Hypothalamus (tissue), 51 donors: ENCODE results near the gene RNFT2.
"Not testable (repeated sequence)": the region's sequence is repeated elsewhere in the genome, so short reads cannot be mapped to it uniquely, and the experiment has no call there.

Experiments used
- DNase-seq, 51 donors: peaks; one replicate each; lab custom pipeline; 2025; lab: John Stamatoyannopoulos, UW

RNFT2 gene

GRCh38 chr12:116783525-116784237 is 45.6 kb downstream of the RNFT2 start:
- no peak for DNase-seq

- no peak for DNase-seq
Measured at GRCh38 chr12:116784238-116784612, 46.1 kb downstream of the RNFT2 start.

GRCh38 chr12:116789562-116789961 is 51.4 kb downstream of the RNFT2 start:
- not testable (repeated sequence) for DNase-seq

GRCh38 chr12:116790066-116790465 is 52.0 kb downstream of the RNFT2 start:
- no peak for DNase-seq

GRCh38 chr12:116792403-116792802 is 54.3 kb downstream of the RNFT2 start:
- no peak for DNase-seq

GRCh38 chr12:116794725-116795124 is 56.6 kb downstream of the RNFT2 start:
- no peak for DNase-seq

- no peak for DNase-seq
Measured at GRCh38 chr12:116797885-116798284, 59.8 kb downstream of the RNFT2 start.

GRCh38 chr12:116798719-116799118 is 60.6 kb downstream of the RNFT2 start:
- no peak for DNase-seq

- no peak for DNase-seq
Measured at GRCh38 chr12:116799955-116800354, 61.8 kb downstream of the RNFT2 start.

GRCh38 chr12:116800918-116801317 is 62.8 kb downstream of the RNFT2 start:
- DNase-seq: no peak

- DNase-seq: no peak
Measured at GRCh38 chr12:116802018-116802417, 63.9 kb downstream of the RNFT2 start.

GRCh38 chr12:116803013-116803736 is 65.1 kb downstream of the RNFT2 start:
- DNase-seq: no peak

GRCh38 chr12:116804051-116804450 is 65.9 kb downstream of the RNFT2 start:
- DNase-seq: no peak

GRCh38 chr12:116806845-116807440 is 68.8 kb downstream of the RNFT2 start:
- no peak for DNase-seq

GRCh38 chr12:116807546-116807945 is 69.4 kb downstream of the RNFT2 start:
- DNase-seq: no peak

- no peak for DNase-seq
Measured at GRCh38 chr12:116808113-116809105, 70.3 kb downstream of the RNFT2 start.

- no peak for DNase-seq
Measured at GRCh38 chr12:116812238-116812637, 74.1 kb downstream of the RNFT2 start.

- no peak for DNase-seq
Measured at GRCh38 chr12:116813271-116814041, 75.3 kb downstream of the RNFT2 start.

GRCh38 chr12:116814766-116815165 is 76.7 kb downstream of the RNFT2 start:
- not testable (repeated sequence) for DNase-seq

- DNase-seq: peak in 9 of 51 donors; percentile 3 to 43 (median 19)
Measured at GRCh38 chr12:116818341-116818856, 80.3 kb downstream of the RNFT2 start.
